Right hindlimb (tissue), 1 donor: ENCODE measurements around the gene ADAM23.

ENCODE experiments used
- DNase-seq: peaks from one replicate; pipeline ENCODE4 v3.0.0-alpha.2; 2018

The ADAM23 gene

GRCh38 chr2:206512999-206513398 is 69.7 kb downstream of the ADAM23 start:
- no peak for DNase-seq

GRCh38 chr2:206515580-206515979 is 72.2 kb downstream of the ADAM23 start:
- DNase-seq, result no peak

- no peak for DNase-seq
Measured at GRCh38 chr2:206518997-206519396, 75.7 kb downstream of the ADAM23 start.

GRCh38 chr2:206520450-206520849 is 77.1 kb downstream of the ADAM23 start:
- no peak for DNase-seq

GRCh38 chr2:206521115-206521514 is 77.8 kb downstream of the ADAM23 start:
- DNase-seq, result no peak

- DNase-seq, result no peak
Measured at GRCh38 chr2:206521612-206522011, 78.3 kb downstream of the ADAM23 start.

- no peak for DNase-seq
Measured at GRCh38 chr2:206526416-206526815, 83.1 kb downstream of the ADAM23 start.

- no peak for DNase-seq
Measured at GRCh38 chr2:206527153-206527552, 83.8 kb downstream of the ADAM23 start.

GRCh38 chr2:206530727-206531126 is 87.4 kb downstream of the ADAM23 start:
- DNase-seq, result no peak

GRCh38 chr2:206531996-206532543 is 88.7 kb downstream of the ADAM23 start:
- DNase-seq, result no peak

- DNase-seq, result no peak
Measured at GRCh38 chr2:206533977-206534376, 90.6 kb downstream of the ADAM23 start.

- no peak for DNase-seq
Measured at GRCh38 chr2:206535260-206535986, 92.1 kb downstream of the ADAM23 start.

GRCh38 chr2:206540757-206541156 is 97.4 kb downstream of the ADAM23 start:
- no peak for DNase-seq

GRCh38 chr2:206543073-206543472 is 99.7 kb downstream of the ADAM23 start:
- no peak for DNase-seq

GRCh38 chr2:206548383-206548782 is 105.1 kb downstream of the ADAM23 start:
- no peak for DNase-seq

GRCh38 chr2:206555721-206556120 is 112.4 kb downstream of the ADAM23 start:
- DNase-seq, result no peak

GRCh38 chr2:206556357-206556949 is 113.1 kb downstream of the ADAM23 start:
- no peak for DNase-seq

GRCh38 chr2:206557321-206557720 is 114.0 kb downstream of the ADAM23 start:
- DNase-seq, result no peak

- DNase-seq, result no peak
Measured at GRCh38 chr2:206558492-206558891, 115.2 kb downstream of the ADAM23 start.

GRCh38 chr2:206561962-206562361 is 118.6 kb downstream of the ADAM23 start:
- no peak for DNase-seq

GRCh38 chr2:206562375-206562774 is 119.0 kb downstream of the ADAM23 start:
- DNase-seq, result no peak

- no peak for DNase-seq
Measured at GRCh38 chr2:206563374-206563773, 120.0 kb downstream of the ADAM23 start.

GRCh38 chr2:206565666-206566065 is 122.3 kb downstream of the ADAM23 start:
- DNase-seq, result no peak

GRCh38 chr2:206569470-206569869 is 126.1 kb downstream of the ADAM23 start:
- DNase-seq, result no peak

GRCh38 chr2:206570199-206570598 is 126.9 kb downstream of the ADAM23 start:
- no peak for DNase-seq
